HepG2 (cell line): ENCODE data around the gene ZSWIM6. TPM values are rescaled to one million over a fixed set of nuclear protein-coding genes. Genes with fewer than 3 reads are reported as not detected.

Experiments
- ATAC-seq: fragments of 200-7000 bp; cut with Tn5 transposase; 3 replicates; pipeline ENCODE4 v1.9.1; 2020; ENCODE audit warnings: mild to moderate bottlenecking, moderate library complexity
- BruUV-seq: library from RNA; stranded (reverse); fragments of 400-500 nt; replicated peaks from 2 replicates; lab custom pipeline; 2021; lab: Mats Ljungman, UMichigan
- CTCF ChIA-PET: fragments of 300-600 bp; formaldehyde crosslinking; extraction: SDS; loops from one replicate; lab custom pipeline; 2021; ENCODE audit warnings: low total read pairs, inconsistent platforms, low intra/inter-chr PET ratio; lab: Yijun Ruan, JAX
- POLR2A ChIA-PET: fragments of 350-600 bp; sonication (Branson Sonifier 250); formaldehyde crosslinking; loops from one replicate; lab custom pipeline; 2020; ENCODE audit warnings: antibody characterized with exemption, inconsistent platforms; lab: Yijun Ruan, JAX
- DNase-seq: peaks from one replicate; pipeline ENCODE4 v3.0.0-alpha.2; 2015; ENCODE audit warnings: low spot score
- FAIRE-seq: peaks from 3 replicates; lab custom pipeline; 2011; peaks lifted over from hg19 to GRCh38; lab: Jason Lieb, UNC
- H2AFZ ChIP-seq: one replicate; pipeline ENCODE4 v1.6.1; 2011; ENCODE audit warnings: low read length, inconsistent platforms
- H3K27ac ChIP-seq: fragments of 300-600 bp; 3 replicates; pipeline ENCODE4 v1.8.0; 2011; ENCODE audit warnings: mixed run types, mild to moderate bottlenecking, mixed read lengths, low read length, inconsistent platforms; ENCODE audit not compliant: insufficient read depth; ENCODE audit errors: extremely low read length
- H3K27me3 ChIP-seq, 2 experiments: fragments of 200-600 bp in 1 of 2; 2 replicates in 1 of 2; 3 replicates in 1 of 2; pipeline versions ENCODE4 v1.6.0 to v1.8.0; 2011; ENCODE audit warnings: low read length in 2 of 2, mild to moderate bottlenecking in 2 of 2, moderate library complexity in 2 of 2, inconsistent platforms in 1 of 2; ENCODE audit not compliant: insufficient read depth in 2 of 2, control insufficient read depth in 1 of 2
- H3K36me3 ChIP-seq, 2 experiments: fragments of 200-600 bp in 1 of 2; replicated peaks in 1 of 2; 2 replicates in 1 of 2; 3 replicates in 1 of 2; pipeline versions ENCODE4 v1.5.1 to v1.8.0; 2011; ENCODE audit warnings: low read length in 2 of 2, inconsistent platforms in 1 of 2; ENCODE audit not compliant: insufficient read depth in 2 of 2, control insufficient read depth in 1 of 2
- H3K4me1 ChIP-seq: 2 replicates; pipeline ENCODE4 v1.5.1; 2012; ENCODE audit warnings: low read length, inconsistent platforms; ENCODE audit not compliant: insufficient read depth
- H3K4me2 ChIP-seq: 2 replicates; pipeline ENCODE4 v1.6.0; 2011; ENCODE audit warnings: low read depth, low read length, inconsistent platforms
- H3K4me3 ChIP-seq, 3 experiments: fragments of 200-600 bp in 1 of 3; sonication (generic), shearing (Covaris generic) in 1 of 3; replicated peaks in 1 of 3; 2 replicates each; pipeline ENCODE4 v1.5.1; 2011 to 2016; ENCODE audit warnings: low read length in 3 of 3, inconsistent platforms in 2 of 3, low read depth in 2 of 3, mild to moderate bottlenecking in 2 of 3, control low read depth in 1 of 3, mixed read lengths in 1 of 3; ENCODE audit not compliant: insufficient read depth in 1 of 3
- H3K79me2 ChIP-seq: one replicate; pipeline ENCODE4 v1.6.1; 2011; ENCODE audit warnings: low read length, inconsistent platforms; ENCODE audit not compliant: insufficient read depth
- H3K9ac ChIP-seq: 2 replicates; pipeline ENCODE4 v1.6.0; 2011; ENCODE audit warnings: mild to moderate bottlenecking, low read depth, low read length, inconsistent platforms; ENCODE audit not compliant: insufficient read depth
- H3K9me3 ChIP-seq: 2 replicates; pipeline ENCODE4 v1.5.1; 2012; ENCODE audit warnings: mild to moderate bottlenecking, low read length
- H4K20me1 ChIP-seq: 2 replicates; pipeline ENCODE4 v1.6.0; 2011; ENCODE audit warnings: inconsistent platforms, mild to moderate bottlenecking, low read length, moderate library complexity; ENCODE audit not compliant: insufficient read depth
- EED ChIP-seq: sonication (generic); formaldehyde crosslinking; IDR thresholded peaks from 2 replicates; pipeline ENCODE4 v1.5.0; 2020; ENCODE audit warnings: mild to moderate bottlenecking, missing genetic modification reagents
- GABPA ChIP-seq, 2 experiments: IDR thresholded peaks; 2 replicates each; pipeline ENCODE4 v1.6.1; 2011 to 2016; ENCODE audit warnings: low read depth in 2 of 2, low read length in 1 of 2, missing biosample characterization in 1 of 2, missing genetic modification characterization in 1 of 2
- GABPB1 ChIP-seq: IDR thresholded peaks from 2 replicates; pipeline ENCODE4 v1.6.1; 2016; ENCODE audit warnings: mild to moderate bottlenecking, missing genetic modification reagents, moderate library complexity, missing compliant biosample characterization
- KAT7 ChIP-seq: IDR thresholded peaks from 2 replicates; pipeline ENCODE4 v1.6.1; 2018; ENCODE audit warnings: borderline replicate concordance, missing compliant biosample characterization
- KLF12 ChIP-seq: sonication (generic); formaldehyde crosslinking; IDR thresholded peaks from 2 replicates; pipeline ENCODE4 v1.4.0; 2020; ENCODE audit warnings: missing genetic modification reagents, borderline replicate concordance
- MAFF ChIP-seq: IDR thresholded peaks from 2 replicates; pipeline ENCODE4 v1.6.1; 2011; ENCODE audit warnings: low read depth, low read length, improper control_type of control experiment
- MAFK ChIP-seq, 2 experiments: IDR thresholded peaks in 1 of 2; conservative IDR thresholded peaks in 1 of 2; 2 replicates each; pipeline ENCODE4 v1.6.1; 2011; ENCODE audit warnings: improper control_type of control experiment in 2 of 2, low read length in 2 of 2
- MAX ChIP-seq: IDR thresholded peaks from 2 replicates; pipeline ENCODE4 v1.6.1; 2012; ENCODE audit warnings: inconsistent platforms
- MNT ChIP-seq: fragments of 450-650 bp; IDR thresholded peaks from 2 replicates; pipeline ENCODE4 v1.6.1; 2016
- NR0B2 ChIP-seq: sonication (generic); formaldehyde crosslinking; IDR thresholded peaks from 2 replicates; pipeline ENCODE4 v1.4.0; 2020; ENCODE audit warnings: mild to moderate bottlenecking, missing genetic modification reagents
- ZBTB25 ChIP-seq: IDR thresholded peaks from 2 replicates; pipeline ENCODE4 v1.6.1; 2018; ENCODE audit warnings: missing genetic modification reagents
- ZNF253 ChIP-seq: sonication (generic); formaldehyde crosslinking; IDR thresholded peaks from 2 replicates; pipeline ENCODE4 v1.8.0; 2022; ENCODE audit warnings: mild to moderate bottlenecking, missing genetic modification reagents, borderline replicate concordance
- ZNF383 ChIP-seq: sonication (generic); formaldehyde crosslinking; IDR thresholded peaks from 2 replicates; pipeline ENCODE4 v1.4.0; 2020; ENCODE audit warnings: missing genetic modification reagents, mild to moderate bottlenecking, borderline replicate concordance
- ZNF616 ChIP-seq: sonication (generic); formaldehyde crosslinking; IDR thresholded peaks from 2 replicates; pipeline ENCODE4 v1.5.0; 2020; ENCODE audit warnings: low read depth, mild to moderate bottlenecking, missing genetic modification reagents
- ZNF790 ChIP-seq: sonication (generic); formaldehyde crosslinking; IDR thresholded peaks from 2 replicates; pipeline ENCODE4 v1.8.0; 2022; ENCODE audit warnings: missing genetic modification reagents, mild to moderate bottlenecking, borderline replicate concordance
- ZSCAN22 ChIP-seq: sonication (generic); formaldehyde crosslinking; IDR thresholded peaks from 2 replicates; pipeline ENCODE4 v1.4.0; 2020; ENCODE audit warnings: mild to moderate bottlenecking, missing genetic modification reagents
- WGBS: methylation state at CpG from one replicate; pipeline ENCODE4 v1.1.6; 2017; ENCODE audit warnings: low lambda C conversion rate; 5-methylcytosine and 5-hydroxymethylcytosine counted together
- in situ Hi-C: cut with HindIII; loops from 2 replicates; pipeline ENCODE4 v1.10.0; 2017; ENCODE audit warnings: low pct_unique_long_range_greater_than_20kb; ENCODE audit not compliant: extremely low pct_ligation_motif_present
- intact Hi-C: fragments of 100-400 bp; cut with micrococcal nuclease; formaldehyde crosslinking; loops from one replicate; pipeline ENCODE4 v1.10.0; 2022; ENCODE audit not compliant: unreplicated experiment
- polyA plus RNA-seq, 8 experiments: library from polyadenylated mRNA; depleted of rRNA in 3 of 8; stranded (reverse) in 7 of 8; unstranded in 1 of 8; fragments of >200 nt; fragmentation: Illumina TruSeq in 4 of 8; extraction: Trizol in 4 of 8; gene quantifications; 2 replicates each; pipeline versions ENCODE4 v1.2.1 to v1.2.3, GENCODE V29; 2011 to 2016; ENCODE audit warnings: low read depth in 4 of 8, missing spikeins in 1 of 8, mixed read lengths in 1 of 8; ENCODE audit not compliant: insufficient read depth in 1 of 8
- total RNA-seq, 5 experiments: library from RNA; depleted of rRNA; stranded (reverse); fragments of >200 nt; fragmentation: Illumina TruSeq; extraction: Trizol; gene quantifications; 2 replicates each; pipeline ENCODE4 v1.2.3, GENCODE V29; 2016; ENCODE audit warnings: low read depth in 1 of 5

The ZSWIM6 gene
- total and polyA plus RNA-seq, 2 of the 13 experiments (the other 11 are each of a cell fraction or from before 2014, with no cell fraction given) = 0.82 to 1.9 TPM

DNA sequence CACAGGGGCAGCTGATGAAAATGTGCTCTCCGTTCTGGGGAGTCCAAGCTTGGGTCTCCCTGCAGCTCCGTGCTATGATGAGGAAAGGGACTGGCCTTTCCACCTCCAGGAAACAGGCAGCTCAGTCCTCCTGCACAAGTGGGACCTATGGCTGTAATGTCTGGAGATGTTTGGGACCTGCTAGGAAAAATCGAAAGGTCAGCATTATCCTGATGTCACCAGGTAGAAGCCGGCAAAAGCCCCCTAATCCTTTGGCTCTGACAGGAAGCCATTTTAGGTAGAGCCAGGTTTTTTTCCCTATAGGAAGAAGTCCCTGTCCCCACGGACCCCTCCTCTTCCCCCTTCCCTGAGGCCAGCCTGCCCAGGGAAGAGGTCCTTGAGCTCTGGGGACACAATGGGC is 240.9 kb downstream of the ZSWIM6 start:
- Histone ChIP-seq H3K4me2 (no peak overlapping the region), H3K36me3 (no peaks in the 10 kb centered on the region), H3K4me1 (no peaks in the 10 kb centered on the region), H3K79me2 (no peaks in the 10 kb centered on the region), H2AFZ (no peak overlapping the region), H3K4me3 (no peak overlapping the region), H3K27me3 (peaks cover 2 to 24% of the 10 kb centered on the region in 2 experiments; a peak in 3 of 5 replicates), H3K9me3 (no peaks in the 10 kb centered on the region), H3K27ac (no peak overlapping the region), H3K9ac (no peak overlapping the region), H4K20me1 (no peaks in the 10 kb centered on the region)
- no TSS peak for BruUV-seq
- in situ Hi-C loops (no loop called here), intact Hi-C loops (no loop called here)
- ATAC-seq (no peak; the same call in 2 of the 3 replicates), DNase-seq (no peak), FAIRE-seq (no peak)
- ChIA-PET CTCF (no interaction called here), POLR2A (no interaction called here)
- 6% methylated on average over 3 of the region's 5 CpGs for WGBS
- TF ChIP-seq MAFF = peak; percentile 77
- TF ChIP-seq MAFK (conservative IDR thresholded peaks at IDR 0.05 in 1 of 2, IDR thresholded peaks at IDR 0.05 in 1 of 2; ENCODE audit: low read length in 2 of 2) = peak; percentile 86
- TF ChIP-seq ZSCAN22 (CRISPR knock-in tag) = no peak

DNA sequence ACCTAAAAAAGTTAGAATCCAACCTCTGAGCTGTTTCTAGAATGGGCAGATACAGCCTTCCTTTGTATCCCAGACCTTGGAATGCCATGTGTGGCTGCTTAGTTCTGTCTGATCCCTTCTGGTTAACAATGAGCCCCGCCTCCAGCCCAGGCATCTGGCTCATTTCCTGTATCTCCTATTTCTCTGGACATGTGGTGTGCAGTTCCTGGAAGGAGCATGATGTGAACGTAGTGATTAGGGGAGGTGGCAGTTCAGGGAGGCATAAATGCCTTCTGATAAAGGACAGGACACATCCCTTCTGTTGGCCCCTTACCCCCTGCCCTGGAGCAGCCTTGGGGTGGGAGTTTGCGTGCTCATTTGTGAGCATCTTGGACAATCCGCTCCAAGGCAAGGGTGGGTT is 243.0 kb downstream of the ZSWIM6 start:
- POLR2A ChIA-PET = no interaction called here
- WGBS = 13% methylated on average over 3 of the region's 4 CpGs
- Histone ChIP-seq H3K79me2 (no peaks in the 10 kb centered on the region), H2AFZ (no peak overlapping the region), H3K9me3 (no peaks in the 10 kb centered on the region), H3K27ac (no peak overlapping the region), H3K4me2 (no peak overlapping the region), H3K36me3 (no peaks in the 10 kb centered on the region), H4K20me1 (no peaks in the 10 kb centered on the region), H3K9ac (no peak overlapping the region), H3K27me3 (peaks cover 0 to 12% of the 10 kb centered on the region in 2 experiments; a peak in 3 of 5 replicates), H3K4me3 (no peak overlapping the region), H3K4me1 (no peaks in the 10 kb centered on the region)
- no TSS peak for BruUV-seq
- intact Hi-C loops (no loop called here), in situ Hi-C loops (no loop called here)
- FAIRE-seq = no peak
- CTCF ChIA-PET = no interaction called here
- ATAC-seq = no peak
- DNase-seq = no peak
- no peak for TF ChIP-seq KLF12
- TF ChIP-seq ZNF253 (CRISPR knock-in tag) = no peak
- no peak for TF ChIP-seq EED (CRISPR knock-in tag)
- TF ChIP-seq ZBTB25 (CRISPR knock-in tag) = no peak
- TF ChIP-seq NR0B2 (CRISPR knock-in tag) = no peak
- TF ChIP-seq ZNF790 = no peak
- TF ChIP-seq GABPB1 (CRISPR knock-in tag) = no peak
- no peak for TF ChIP-seq GABPA (IDR thresholded peaks at IDR 0.05; ENCODE audit: low read depth, low read length)
- TF ChIP-seq GABPA (CRISPR knock-in tag; IDR thresholded peaks at IDR 0.05; ENCODE audit: low read depth) = no peak
- TF ChIP-seq MNT = no peak
- TF ChIP-seq KAT7 (CRISPR knock-in tag) = no peak
- TF ChIP-seq ZNF383 (CRISPR knock-in tag) = no peak
- TF ChIP-seq MAX = no peak
- TF ChIP-seq ZNF616 (CRISPR knock-in tag) = no peak
